ENCODE data around the gene NAPEPLD. TPM values are rescaled to one million over a fixed set of nuclear protein-coding genes. Genes with fewer than 3 reads are reported as not detected.

The NAPEPLD gene
- total RNA-seq, 4 donors from 2014 or later, result 10.2 to 22.8 (median 15.4) TPM

DNA sequence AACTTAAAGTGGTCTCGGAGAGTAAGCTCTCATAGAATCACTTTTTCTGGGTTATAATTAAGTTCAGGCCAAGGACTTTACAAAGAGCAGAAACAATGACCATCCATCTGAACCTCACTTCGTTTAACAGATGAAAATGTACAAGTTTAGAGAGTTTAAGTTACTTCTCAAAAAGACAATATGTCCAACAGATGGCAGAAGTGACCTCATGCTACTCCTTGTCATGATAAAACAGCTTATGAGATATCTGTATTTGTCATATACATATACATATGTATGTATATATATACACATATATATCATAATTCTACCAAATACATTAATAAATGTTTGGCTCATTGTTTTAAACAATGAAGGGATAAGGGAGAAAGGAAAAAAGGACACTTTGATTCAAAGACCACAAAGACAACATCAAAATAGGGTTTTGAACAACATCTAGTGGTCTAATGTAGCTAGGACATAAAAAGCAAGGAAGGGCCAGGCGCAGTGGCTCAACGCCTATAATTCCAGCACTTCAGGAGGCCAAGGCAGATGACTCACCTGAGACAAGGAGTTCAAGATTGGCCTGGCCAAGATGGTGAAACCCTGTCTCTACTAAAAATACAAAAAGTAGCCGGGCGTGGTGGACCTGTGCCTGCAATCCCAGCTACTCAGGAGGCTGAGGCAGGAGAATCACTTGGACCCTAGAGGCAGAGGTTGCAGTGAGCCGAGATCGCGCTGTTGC, 17.8 kb downstream of the NAPEPLD start:
- Histone ChIP-seq H3K27ac (no peak overlapping the region), H3K4me1 (peaks cover 0 to 47% (median 7%) of the 10 kb centered on the region in 4 donors), H3K36me3 (peaks cover 0 to 19% (median 0%) of the 10 kb centered on the region in 3 donors), H3K9me3 (no peaks in the 10 kb centered on the region), H3K4me3 (no peak overlapping the region), H3K27me3 (no peaks in the 10 kb centered on the region)
- TF ChIP-seq EP300 (IDR thresholded peaks at IDR 0.05) (no peak), POLR2A (IDR thresholded peaks at IDR 0.05) (no peak)
- TF ChIP-seq, protein P1, sequence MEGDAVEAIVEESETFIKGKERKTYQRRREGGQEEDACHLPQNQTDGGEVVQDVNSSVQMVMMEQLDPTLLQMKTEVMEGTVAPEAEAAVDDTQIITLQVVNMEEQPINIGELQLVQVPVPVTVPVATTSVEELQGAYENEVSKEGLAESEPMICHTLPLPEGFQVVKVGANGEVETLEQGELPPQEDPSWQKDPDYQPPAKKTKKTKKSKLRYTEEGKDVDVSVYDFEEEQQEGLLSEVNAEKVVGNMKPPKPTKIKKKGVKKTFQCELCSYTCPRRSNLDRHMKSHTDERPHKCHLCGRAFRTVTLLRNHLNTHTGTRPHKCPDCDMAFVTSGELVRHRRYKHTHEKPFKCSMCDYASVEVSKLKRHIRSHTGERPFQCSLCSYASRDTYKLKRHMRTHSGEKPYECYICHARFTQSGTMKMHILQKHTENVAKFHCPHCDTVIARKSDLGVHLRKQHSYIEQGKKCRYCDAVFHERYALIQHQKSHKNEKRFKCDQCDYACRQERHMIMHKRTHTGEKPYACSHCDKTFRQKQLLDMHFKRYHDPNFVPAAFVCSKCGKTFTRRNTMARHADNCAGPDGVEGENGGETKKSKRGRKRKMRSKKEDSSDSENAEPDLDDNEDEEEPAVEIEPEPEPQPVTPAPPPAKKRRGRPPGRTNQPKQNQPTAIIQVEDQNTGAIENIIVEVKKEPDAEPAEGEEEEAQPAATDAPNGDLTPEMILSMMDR (IDR thresholded peaks at IDR 0.05), result no peak
- 81 to 82% methylated on average over 9 of the region's 9 CpGs for WGBS, 2 donors
- DNase-seq (ENCODE audit: low spot score in 2 of 2), result no peak

DNA sequence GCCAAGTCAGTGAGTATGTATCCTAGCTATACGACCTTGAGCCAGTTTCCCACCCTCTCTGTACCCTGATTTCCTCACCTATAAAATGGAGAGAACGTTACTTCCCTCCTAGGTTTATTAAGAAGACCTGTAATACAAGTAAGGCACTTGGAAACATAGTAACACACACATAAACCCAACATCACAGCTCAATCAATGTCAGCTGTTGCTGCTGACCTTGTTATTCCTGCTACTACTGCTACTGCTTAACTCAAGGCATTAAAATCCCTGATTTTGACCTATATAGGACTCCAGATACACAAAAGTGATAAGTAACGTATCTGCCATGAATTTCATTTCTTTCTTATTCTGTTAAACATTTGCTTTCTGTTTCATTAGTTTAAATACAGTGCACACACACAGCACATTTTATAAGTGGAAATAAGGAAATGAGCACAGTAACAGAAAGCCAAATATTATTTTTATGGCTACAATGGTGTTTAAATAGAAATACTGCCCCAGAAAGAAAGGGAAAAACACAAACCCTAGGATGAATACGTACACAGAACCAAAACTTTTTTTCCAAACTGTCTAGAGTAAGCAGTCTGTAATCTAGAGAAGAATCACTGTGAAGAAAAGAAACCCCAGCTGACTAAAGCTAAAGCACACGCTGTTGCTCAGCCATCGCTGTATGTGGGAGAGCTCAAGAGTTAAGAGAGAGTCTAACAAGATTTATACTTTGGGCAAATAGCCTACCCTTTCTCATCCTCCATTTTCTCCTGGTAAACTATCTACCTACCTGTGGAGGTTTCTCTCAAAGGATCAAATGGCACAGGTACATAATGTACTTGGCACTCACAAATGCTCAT, 19.0 kb downstream of the NAPEPLD start:
- WGBS, 2 donors, result 42 to 56% methylated on average over 6 of the region's 6 CpGs
- H3K27me3 ChIP-seq, result no peaks in the 10 kb centered on the region
- H3K9me3 ChIP-seq, result no peaks in the 10 kb centered on the region
- H3K4me1 ChIP-seq, result peaks cover 0 to 43% (median 5%) of the 10 kb centered on the region in 4 donors
- no peak for DNase-seq (ENCODE audit: low spot score in 2 of 2)
- H3K36me3 ChIP-seq, result peaks cover 0 to 26% (median 0%) of the 10 kb centered on the region in 3 donors
- no peak overlapping the region for H3K4me3 ChIP-seq
- H3K27ac ChIP-seq, result peak overlapping the region in 2 of 4 donors; percentile 2 to 21
- no peak for TF ChIP-seq POLR2A (IDR thresholded peaks at IDR 0.05)

DNA sequence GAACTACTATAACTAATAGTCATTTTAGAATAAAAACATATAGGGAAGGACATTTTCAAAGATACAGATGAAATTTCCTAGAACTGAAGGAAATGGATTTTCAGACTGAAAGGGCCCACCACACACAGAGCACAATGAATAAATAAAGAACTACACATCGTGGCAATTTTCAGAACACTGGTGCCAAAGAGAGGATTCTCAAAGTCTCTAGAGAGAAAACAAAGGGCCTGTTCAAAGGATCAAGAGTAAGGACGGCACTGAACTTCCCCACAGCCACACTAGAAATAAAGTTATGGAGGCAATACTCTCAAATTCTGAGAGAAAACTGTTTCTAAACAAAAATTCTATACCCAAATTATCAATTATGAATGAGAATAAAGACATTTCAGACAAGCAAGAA, 21.9 kb downstream of the NAPEPLD start:
- 30 to 44% methylated on average over 2 of the region's 2 CpGs for WGBS, 2 donors
- peak overlapping the region in 2 of 4 donors; percentile 60 to 71 for H3K27ac ChIP-seq

DNA sequence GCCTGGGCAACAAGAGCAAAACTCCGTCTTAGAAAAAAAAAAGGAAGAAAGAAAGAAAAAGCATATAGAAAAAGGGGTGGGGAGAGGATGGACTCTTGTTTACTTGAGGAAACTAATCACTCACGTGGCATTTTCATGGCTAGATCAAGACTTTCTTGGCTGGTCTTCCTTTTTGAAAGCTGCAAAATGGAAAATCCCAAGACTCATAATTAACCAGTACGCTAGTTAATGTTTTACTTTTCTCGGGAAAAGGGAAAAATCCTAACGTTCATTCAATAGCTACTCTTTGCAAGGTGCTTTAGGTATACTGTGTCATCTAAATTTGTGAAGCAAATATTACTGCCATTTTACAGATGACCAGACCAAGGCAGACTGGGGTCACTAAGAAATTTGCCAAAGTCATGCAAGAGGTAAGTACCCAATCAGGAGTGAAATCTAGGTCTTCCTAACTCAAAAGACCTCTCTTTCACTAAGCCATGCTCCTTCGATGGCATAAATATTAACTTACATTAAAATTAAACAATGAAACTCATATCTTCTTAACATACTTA, 24.4 kb downstream of the NAPEPLD start:
- Histone ChIP-seq H3K4me3 (no peak overlapping the region), H3K27ac (no peak overlapping the region), H3K27me3 (no peaks in the 10 kb centered on the region), H3K36me3 (peaks cover 0 to 61% (median 0%) of the 10 kb centered on the region in 3 donors), H3K4me1 (peaks cover 0 to 24% (median 1%) of the 10 kb centered on the region in 4 donors), H3K9me3 (no peaks in the 10 kb centered on the region)
- no peak for DNase-seq (ENCODE audit: low spot score in 2 of 2)
- WGBS, 2 donors, result 77 to 81% methylated on average over 6 of the region's 6 CpGs
- no peak for TF ChIP-seq POLR2A (IDR thresholded peaks at IDR 0.05)
- TF ChIP-seq EP300 (IDR thresholded peaks at IDR 0.05), result no peak
- TF ChIP-seq, protein P1 (IDR thresholded peaks at IDR 0.05), result no peak

More for the DNA sequence above, 21.9 kb downstream of the NAPEPLD start:
- no peak for DNase-seq (ENCODE audit: low spot score in 2 of 2)
- no peaks in the 10 kb centered on the region for H3K9me3 ChIP-seq
- H3K36me3 ChIP-seq, result peaks cover 0 to 49% (median 0%) of the 10 kb centered on the region in 3 donors
- H3K27me3 ChIP-seq, result no peaks in the 10 kb centered on the region
- TF ChIP-seq EP300 (IDR thresholded peaks at IDR 0.05), result no peak
- TF ChIP-seq POLR2A (IDR thresholded peaks at IDR 0.05), result no peak
- TF ChIP-seq, protein P1 (IDR thresholded peaks at IDR 0.05), result no peak
- peaks cover 0 to 29% (median 2%) of the 10 kb centered on the region in 4 donors for H3K4me1 ChIP-seq
- H3K4me3 ChIP-seq, result no peak overlapping the region

DNA sequence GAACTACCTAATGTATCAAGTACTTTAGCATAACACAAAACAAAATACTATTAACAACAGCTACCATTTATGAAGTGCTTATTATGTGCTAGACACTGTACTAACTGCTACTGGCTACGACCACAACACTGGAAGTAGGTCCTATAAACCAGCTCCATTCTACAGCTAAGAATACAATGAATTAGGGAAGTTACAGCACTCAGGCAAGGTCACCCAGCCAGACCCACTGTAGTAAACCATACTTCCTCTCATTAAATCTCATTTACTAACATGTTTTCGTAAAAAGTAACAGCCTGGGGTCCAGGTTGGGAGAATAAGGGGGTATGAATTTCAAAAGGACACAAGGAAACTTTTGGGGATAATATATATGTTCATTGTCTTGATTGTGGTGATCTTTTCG, 25.4 kb downstream of the NAPEPLD start:
- TF ChIP-seq, protein P1 (IDR thresholded peaks at IDR 0.05), result no peak
- no peak for TF ChIP-seq EP300 (IDR thresholded peaks at IDR 0.05)
- no peak for TF ChIP-seq POLR2A (IDR thresholded peaks at IDR 0.05)
- Histone ChIP-seq H3K27me3 (no peaks in the 10 kb centered on the region), H3K27ac (no peak overlapping the region), H3K4me1 (peaks cover 0 to 22% (median 0%) of the 10 kb centered on the region in 4 donors), H3K4me3 (no peak overlapping the region), H3K36me3 (peaks cover 0 to 63% (median 0%) of the 10 kb centered on the region in 3 donors), H3K9me3 (no peaks in the 10 kb centered on the region)
- DNase-seq (ENCODE audit: low spot score in 2 of 2), result no peak
- 64 to 67% methylated on average over 3 of the region's 3 CpGs for WGBS, 2 donors

All from tibial nerve (tissue), 4 donors.